SK-N-SH treated with all-trans-retinoic acid at 6 μM for 48 hours (cell line): ENCODE results near the gene SNRNP25.
"Not testable (repeated sequence)": the region's sequence is repeated elsewhere in the genome, so short reads cannot be mapped to it uniquely, and the experiment has no call there.

Source experiments
- ATAC-seq: fragments of 200-7000 bp; cut with Tn5 transposase; 3 replicates; pipeline ENCODE4 v1.9.1; 2020; ENCODE audit warnings: mild to moderate bottlenecking, moderate library complexity
- ARNTL ChIP-seq: fragments of 450-650 bp; formaldehyde crosslinking; IDR thresholded peaks from 2 replicates; pipeline ENCODE4 v1.5.0; 2020; ENCODE audit warnings: low read depth, mild to moderate bottlenecking, moderate library complexity, borderline replicate concordance
- CSDC2 ChIP-seq: fragments of 250-450 bp; sonication (Bioruptor Pico); IDR thresholded peaks from 2 replicates; pipeline ENCODE4 v1.5.0; 2020; ENCODE audit warnings: mild to moderate bottlenecking, moderate library complexity
- GLIS3 ChIP-seq: fragments of 250-450 bp; sonication (Bioruptor Pico); IDR thresholded peaks from 2 replicates; pipeline ENCODE4 v1.5.0; 2020; ENCODE audit warnings: mild to moderate bottlenecking, moderate library complexity
- ISL1 ChIP-seq: fragments of 250-450 bp; sonication (Bioruptor Pico); IDR thresholded peaks from 2 replicates; pipeline ENCODE4 v2.1.2; 2022; ENCODE audit warnings: mild to moderate bottlenecking, moderate library complexity
- OSR1 ChIP-seq: fragments of 250-450 bp; sonication (Bioruptor Pico); IDR thresholded peaks from 2 replicates; pipeline ENCODE4 v1.8.0; 2022; ENCODE audit warnings: moderate library complexity, mild to moderate bottlenecking, inconsistent platforms
- PPARA ChIP-seq: fragments of 250-450 bp; sonication (Bioruptor Pico); IDR thresholded peaks from 2 replicates; pipeline ENCODE4 v1.5.0; 2020; ENCODE audit warnings: mild to moderate bottlenecking, borderline replicate concordance
- SNAI2 ChIP-seq: fragments of 250-450 bp; sonication (Bioruptor Pico); IDR thresholded peaks from 2 replicates; pipeline ENCODE4 v1.5.0; 2020; ENCODE audit warnings: mild to moderate bottlenecking, moderate library complexity
- TCF4 ChIP-seq: fragments of 250-450 bp; sonication (Bioruptor Pico); IDR thresholded peaks from 2 replicates; pipeline ENCODE4 v1.8.0; 2021; ENCODE audit warnings: mild to moderate bottlenecking, moderate library complexity, borderline replicate concordance
- TOX ChIP-seq: fragments of 250-450 bp; sonication (Bioruptor Pico); IDR thresholded peaks from 2 replicates; pipeline ENCODE4 v1.8.0; 2021; ENCODE audit warnings: mild to moderate bottlenecking, moderate library complexity, borderline replicate concordance
- ZC3H10 ChIP-seq: fragments of 250-450 bp; sonication (Bioruptor Pico); IDR thresholded peaks from 2 replicates; pipeline ENCODE4 v1.5.1; 2021; ENCODE audit warnings: mild to moderate bottlenecking, moderate library complexity
- ZFP3 ChIP-seq: fragments of 250-450 bp; sonication (Bioruptor Pico); IDR thresholded peaks from 2 replicates; pipeline ENCODE4 v1.5.0; 2020; ENCODE audit warnings: mild to moderate bottlenecking, moderate library complexity
- ZFP30 ChIP-seq: fragments of 450-650 bp; formaldehyde crosslinking; IDR thresholded peaks from 2 replicates; pipeline ENCODE4 v1.5.0; 2022; ENCODE audit warnings: mild to moderate bottlenecking, moderate library complexity
- ZNF565 ChIP-seq: fragments of 450-650 bp; formaldehyde crosslinking; conservative IDR thresholded peaks from 2 replicates; pipeline ENCODE4 v1.5.0; 2020; ENCODE audit warnings: low read depth, mild to moderate bottlenecking, moderate library complexity
- ZNF8 ChIP-seq: fragments of 450-650 bp; formaldehyde crosslinking; IDR thresholded peaks from 2 replicates; pipeline ENCODE4 v1.5.0; 2020; ENCODE audit warnings: mild to moderate bottlenecking, moderate library complexity
- TF ChIP-seq, protein P1 (sequence below): fragments of 250-450 bp; sonication (Bioruptor Pico); IDR thresholded peaks from 2 replicates; pipeline ENCODE4 v1.5.0; 2020; ENCODE audit warnings: mild to moderate bottlenecking, moderate library complexity
- TF ChIP-seq, protein P2 (sequence below): fragments of 250-450 bp; sonication (Bioruptor Pico); IDR thresholded peaks from 2 replicates; pipeline ENCODE4 v1.5.1; 2020; ENCODE audit warnings: low read depth, mild to moderate bottlenecking, moderate library complexity
- TF ChIP-seq, protein P3 (sequence below): fragments of 250-450 bp; sonication (Bioruptor Pico); IDR thresholded peaks from 2 replicates; pipeline ENCODE4 v1.8.0; 2020; ENCODE audit warnings: mild to moderate bottlenecking, moderate library complexity, borderline replicate concordance

SNRNP25 gene

DNA sequence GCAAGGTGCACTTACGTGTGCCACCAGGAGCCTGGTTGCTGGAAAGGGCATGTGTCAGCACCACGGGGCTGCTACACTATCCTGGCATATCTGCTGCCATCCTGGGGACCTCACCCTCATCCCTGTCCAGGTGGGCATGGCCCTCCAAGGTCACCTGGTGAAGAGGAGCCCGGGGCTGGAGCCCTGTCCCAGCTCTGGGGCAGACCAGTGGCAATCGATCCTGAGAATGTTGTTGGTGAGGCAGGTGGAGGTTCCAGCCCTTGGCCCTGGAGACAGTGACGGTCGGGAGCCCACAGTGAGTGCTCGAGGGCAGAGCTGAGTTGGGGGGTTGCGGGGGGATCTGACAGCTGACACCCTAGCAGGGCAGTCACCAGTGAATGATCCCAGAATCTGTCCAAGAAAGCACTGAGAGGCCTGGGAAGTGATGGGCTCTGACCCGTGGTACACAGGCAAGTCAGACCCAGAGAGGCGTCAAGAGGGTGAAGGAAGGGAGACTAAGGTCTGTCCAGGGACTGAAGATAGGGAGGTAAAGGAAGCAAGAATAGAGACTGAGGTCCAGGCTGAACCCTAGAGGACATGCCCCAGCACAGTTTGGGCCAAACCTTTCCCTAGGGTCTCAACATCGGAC is 17.8 kb upstream of the SNRNP25 start:
- no peak for ATAC-seq
- TF ChIP-seq GLIS3 (CRISPR knock-in tag) (no peak), CSDC2 (CRISPR knock-in tag) (no peak)
- TF ChIP-seq, all 23 proteins: peak for 0

DNA sequence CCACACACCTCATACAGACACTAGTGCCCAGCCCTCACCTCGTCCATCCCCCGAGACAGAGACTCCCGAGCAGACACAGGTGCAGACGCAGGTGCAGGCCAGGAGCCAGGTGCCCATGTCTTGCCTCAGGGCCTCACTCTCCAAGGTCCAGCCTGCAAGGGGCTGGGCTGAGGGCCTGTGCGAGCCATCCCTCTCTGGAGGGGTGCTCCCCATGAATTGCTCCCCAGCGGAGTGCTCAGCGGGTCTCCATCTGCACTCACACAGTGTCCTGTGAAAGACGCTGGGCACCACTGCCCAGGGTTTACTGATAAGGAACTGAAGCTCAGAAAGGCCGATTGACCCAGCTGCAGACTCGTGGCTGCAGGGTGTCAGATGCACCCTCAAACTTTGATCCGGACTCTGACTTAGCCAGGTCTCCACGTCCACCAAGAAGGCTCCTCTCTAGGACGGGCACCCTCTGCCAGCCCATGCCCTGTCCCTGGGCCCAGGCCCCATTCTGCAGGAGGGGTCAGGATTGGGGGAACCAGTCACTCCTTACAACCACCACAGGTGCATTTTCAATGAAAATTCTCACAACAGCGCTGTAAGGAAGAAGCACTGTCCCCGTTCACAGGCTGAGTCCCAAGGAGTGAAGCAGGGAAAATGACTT is 17.2 kb upstream of the SNRNP25 start:
- TF ChIP-seq TOX (CRISPR knock-in tag) (no peak), SNAI2 (no peak)
- ATAC-seq = no peak

DNA sequence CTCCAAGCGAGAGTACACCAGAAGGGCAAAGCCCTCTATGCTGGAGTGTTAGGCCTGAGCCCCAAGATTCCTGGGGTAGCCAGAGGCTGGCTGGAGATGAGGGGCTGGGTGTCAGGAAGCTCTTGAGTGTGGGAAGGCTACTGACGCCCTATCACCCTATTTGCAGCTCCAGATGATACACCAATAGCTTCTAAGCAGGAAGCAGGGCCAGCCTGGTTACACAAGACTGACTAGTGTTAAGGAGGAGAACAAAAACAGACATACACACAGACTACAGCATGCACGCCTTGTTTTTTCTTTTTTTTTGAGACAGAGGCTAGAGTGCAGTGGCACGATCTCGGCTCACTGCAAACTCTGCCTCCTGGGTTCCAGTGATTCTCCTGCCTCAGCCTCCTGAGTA is 16.1 kb upstream of the SNRNP25 start:
- TF ChIP-seq ZNF8 (CRISPR knock-in tag) (no peak), OSR1 (CRISPR knock-in tag) (no peak), ZFP3 (no peak), ZC3H10 (CRISPR knock-in tag) (no peak), ZFP30 (CRISPR knock-in tag) (no peak), ISL1 (CRISPR knock-in tag) (no peak), PPARA (CRISPR knock-in tag) (no peak)
- TF ChIP-seq, protein P1, sequence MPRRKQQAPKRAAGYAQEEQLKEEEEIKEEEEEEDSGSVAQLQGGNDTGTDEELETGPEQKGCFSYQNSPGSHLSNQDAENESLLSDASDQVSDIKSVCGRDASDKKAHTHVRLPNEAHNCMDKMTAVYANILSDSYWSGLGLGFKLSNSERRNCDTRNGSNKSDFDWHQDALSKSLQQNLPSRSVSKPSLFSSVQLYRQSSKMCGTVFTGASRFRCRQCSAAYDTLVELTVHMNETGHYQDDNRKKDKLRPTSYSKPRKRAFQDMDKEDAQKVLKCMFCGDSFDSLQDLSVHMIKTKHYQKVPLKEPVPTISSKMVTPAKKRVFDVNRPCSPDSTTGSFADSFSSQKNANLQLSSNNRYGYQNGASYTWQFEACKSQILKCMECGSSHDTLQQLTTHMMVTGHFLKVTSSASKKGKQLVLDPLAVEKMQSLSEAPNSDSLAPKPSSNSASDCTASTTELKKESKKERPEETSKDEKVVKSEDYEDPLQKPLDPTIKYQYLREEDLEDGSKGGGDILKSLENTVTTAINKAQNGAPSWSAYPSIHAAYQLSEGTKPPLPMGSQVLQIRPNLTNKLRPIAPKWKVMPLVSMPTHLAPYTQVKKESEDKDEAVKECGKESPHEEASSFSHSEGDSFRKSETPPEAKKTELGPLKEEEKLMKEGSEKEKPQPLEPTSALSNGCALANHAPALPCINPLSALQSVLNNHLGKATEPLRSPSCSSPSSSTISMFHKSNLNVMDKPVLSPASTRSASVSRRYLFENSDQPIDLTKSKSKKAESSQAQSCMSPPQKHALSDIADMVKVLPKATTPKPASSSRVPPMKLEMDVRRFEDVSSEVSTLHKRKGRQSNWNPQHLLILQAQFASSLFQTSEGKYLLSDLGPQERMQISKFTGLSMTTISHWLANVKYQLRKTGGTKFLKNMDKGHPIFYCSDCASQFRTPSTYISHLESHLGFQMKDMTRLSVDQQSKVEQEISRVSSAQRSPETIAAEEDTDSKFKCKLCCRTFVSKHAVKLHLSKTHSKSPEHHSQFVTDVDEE = no peak
- TF ChIP-seq, protein P2, sequence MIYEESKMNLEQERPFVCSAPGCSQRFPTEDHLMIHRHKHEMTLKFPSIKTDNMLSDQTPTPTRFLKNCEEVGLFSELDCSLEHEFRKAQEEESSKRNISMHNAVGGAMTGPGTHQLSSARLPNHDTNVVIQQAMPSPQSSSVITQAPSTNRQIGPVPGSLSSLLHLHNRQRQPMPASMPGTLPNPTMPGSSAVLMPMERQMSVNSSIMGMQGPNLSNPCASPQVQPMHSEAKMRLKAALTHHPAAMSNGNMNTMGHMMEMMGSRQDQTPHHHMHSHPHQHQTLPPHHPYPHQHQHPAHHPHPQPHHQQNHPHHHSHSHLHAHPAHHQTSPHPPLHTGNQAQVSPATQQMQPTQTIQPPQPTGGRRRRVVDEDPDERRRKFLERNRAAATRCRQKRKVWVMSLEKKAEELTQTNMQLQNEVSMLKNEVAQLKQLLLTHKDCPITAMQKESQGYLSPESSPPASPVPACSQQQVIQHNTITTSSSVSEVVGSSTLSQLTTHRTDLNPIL (CRISPR knock-in tag) = no peak
- TF ChIP-seq, protein P3, sequence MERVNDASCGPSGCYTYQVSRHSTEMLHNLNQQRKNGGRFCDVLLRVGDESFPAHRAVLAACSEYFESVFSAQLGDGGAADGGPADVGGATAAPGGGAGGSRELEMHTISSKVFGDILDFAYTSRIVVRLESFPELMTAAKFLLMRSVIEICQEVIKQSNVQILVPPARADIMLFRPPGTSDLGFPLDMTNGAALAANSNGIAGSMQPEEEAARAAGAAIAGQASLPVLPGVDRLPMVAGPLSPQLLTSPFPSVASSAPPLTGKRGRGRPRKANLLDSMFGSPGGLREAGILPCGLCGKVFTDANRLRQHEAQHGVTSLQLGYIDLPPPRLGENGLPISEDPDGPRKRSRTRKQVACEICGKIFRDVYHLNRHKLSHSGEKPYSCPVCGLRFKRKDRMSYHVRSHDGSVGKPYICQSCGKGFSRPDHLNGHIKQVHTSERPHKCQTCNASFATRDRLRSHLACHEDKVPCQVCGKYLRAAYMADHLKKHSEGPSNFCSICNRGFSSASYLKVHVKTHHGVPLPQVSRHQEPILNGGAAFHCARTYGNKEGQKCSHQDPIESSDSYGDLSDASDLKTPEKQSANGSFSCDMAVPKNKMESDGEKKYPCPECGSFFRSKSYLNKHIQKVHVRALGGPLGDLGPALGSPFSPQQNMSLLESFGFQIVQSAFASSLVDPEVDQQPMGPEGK = no peak
- no peak for ATAC-seq

DNA sequence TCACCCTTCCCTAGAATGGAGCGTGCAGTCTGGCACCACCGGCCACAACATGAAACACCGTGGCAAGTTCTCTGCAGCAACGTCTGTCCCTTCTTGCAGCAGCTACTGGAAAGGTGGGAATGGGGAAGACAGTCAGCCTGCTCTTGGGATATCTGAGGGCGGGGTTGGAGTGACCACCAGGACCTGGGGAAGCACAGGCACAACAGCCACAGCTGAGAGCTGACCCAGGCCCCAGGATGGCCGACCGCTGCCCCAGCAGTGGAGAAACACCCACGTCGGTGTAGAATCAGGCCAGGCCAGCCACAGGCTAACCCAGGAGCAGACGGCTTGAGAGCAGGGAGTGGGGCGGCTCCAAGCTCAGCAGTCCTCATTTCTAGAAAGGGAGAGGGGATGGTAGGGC is 15.4 kb upstream of the SNRNP25 start:
- ATAC-seq = not testable (repeated sequence)

DNA sequence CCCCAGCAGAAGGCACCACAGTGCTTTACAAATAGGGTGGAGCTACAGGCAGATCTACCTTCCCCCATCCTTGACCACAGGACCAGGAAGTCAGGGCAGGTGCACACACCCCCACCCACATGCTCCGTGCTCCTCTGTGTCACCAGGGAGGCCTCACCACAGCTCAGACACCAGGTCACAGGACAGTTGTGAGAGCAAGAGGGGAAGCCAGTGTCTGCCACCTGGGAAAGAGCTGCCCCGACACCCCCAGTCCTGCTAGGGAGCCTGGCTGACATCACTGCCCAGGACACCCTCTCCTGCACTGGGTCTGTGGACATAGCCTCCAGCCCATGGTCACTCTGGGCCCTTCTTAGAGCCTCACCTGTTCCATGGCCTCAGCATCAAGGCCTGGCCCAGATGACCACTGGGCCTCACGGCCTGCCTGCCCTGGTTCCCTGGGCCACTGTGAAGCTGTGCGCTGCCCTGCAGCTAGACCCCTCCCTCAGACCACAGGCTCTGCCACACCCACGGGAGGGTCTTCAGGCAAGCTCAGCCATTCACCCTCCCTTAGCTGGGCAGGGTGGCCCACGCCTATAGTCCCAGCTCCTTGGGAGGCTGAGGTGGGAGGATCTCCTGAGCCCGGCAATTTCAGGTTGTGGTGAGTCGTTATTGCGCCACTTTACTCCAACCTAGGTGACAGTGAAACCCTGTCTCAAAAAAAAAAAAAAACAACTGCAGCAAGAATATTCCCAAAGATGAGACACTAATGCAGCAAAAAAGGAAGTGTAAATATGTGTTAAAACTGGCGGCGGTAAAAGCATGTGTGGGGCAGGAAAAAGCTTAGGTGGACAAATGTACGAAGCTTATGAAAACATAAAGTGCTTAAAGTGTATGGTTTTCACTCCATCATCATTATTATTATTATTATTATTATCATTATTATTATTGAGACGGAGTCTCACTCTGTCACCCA is 14.4 kb upstream of the SNRNP25 start:
- ATAC-seq = no peak
- TF ChIP-seq ISL1 (CRISPR knock-in tag) = no peak
- TF ChIP-seq SNAI2 = no peak
- no peak for TF ChIP-seq GLIS3 (CRISPR knock-in tag)
- no peak for TF ChIP-seq ZNF565
- TF ChIP-seq, protein P1 = no peak
- no peak for TF ChIP-seq ARNTL
- no peak for TF ChIP-seq TCF4 (CRISPR knock-in tag)
- TF ChIP-seq, protein P2 (CRISPR knock-in tag) = no peak
- no peak for TF ChIP-seq ZFP3
